H1 (cell line): ENCODE measurements around the gene N4BP3. TPM values are rescaled to one million over a fixed set of nuclear protein-coding genes. Genes with fewer than 3 reads are reported as not detected.

Source experiments
- EZH2 ChIP-seq: fragments of 200-600 bp; sonication (generic); IDR thresholded peaks from 2 replicates; pipeline ENCODE4 v1.7.1; 2012; ENCODE audit warnings: low read depth, mild to moderate bottlenecking, moderate library complexity, low read length, inconsistent platforms; ENCODE audit not compliant: severe bottlenecking
- POLR2AphosphoS5 ChIP-seq: IDR thresholded peaks from 2 replicates; pipeline ENCODE4 v1.6.1; 2011; ENCODE audit warnings: low read depth, low read length
- polyA plus RNA-seq, 7 experiments: library from polyadenylated mRNA; depleted of rRNA in 3 of 7; stranded (reverse) in 5 of 7; unstranded in 2 of 7; fragments of >200 nt in 5 of 7; fragments of 200-250 nt in 2 of 7; gene quantifications; 1 replicate in 5 of 7; 2 replicates in 1 of 7; 4 replicates in 1 of 7; pipeline versions ENCODE4 v1.2.1 to v1.2.3, GENCODE V29; 2011 to 2013; ENCODE audit warnings: missing spikeins in 2 of 7, mixed read lengths in 2 of 7
- total RNA-seq: library from RNA; stranded (reverse); fragmentation: NEBNext Ultra II Directional; extraction: Animal tissue kit (Norgen Biotek cat#: 25700); gene quantifications from 2 replicates; pipeline ENCODE4 v1.2.1, GENCODE V29; 2021
- TF ChIP-seq, protein P1 (sequence below): IDR thresholded peaks from 2 replicates; pipeline ENCODE4 v1.6.1; 2011; ENCODE audit warnings: low read depth, mild to moderate bottlenecking, low read length; ENCODE audit not compliant: insufficient read depth

The N4BP3 gene
- total and polyA plus RNA-seq, 2 of the 8 experiments (the other 6 are each of a cell fraction or from before 2014, with no cell fraction given), result 13.1 to 39.2 TPM

DNA sequence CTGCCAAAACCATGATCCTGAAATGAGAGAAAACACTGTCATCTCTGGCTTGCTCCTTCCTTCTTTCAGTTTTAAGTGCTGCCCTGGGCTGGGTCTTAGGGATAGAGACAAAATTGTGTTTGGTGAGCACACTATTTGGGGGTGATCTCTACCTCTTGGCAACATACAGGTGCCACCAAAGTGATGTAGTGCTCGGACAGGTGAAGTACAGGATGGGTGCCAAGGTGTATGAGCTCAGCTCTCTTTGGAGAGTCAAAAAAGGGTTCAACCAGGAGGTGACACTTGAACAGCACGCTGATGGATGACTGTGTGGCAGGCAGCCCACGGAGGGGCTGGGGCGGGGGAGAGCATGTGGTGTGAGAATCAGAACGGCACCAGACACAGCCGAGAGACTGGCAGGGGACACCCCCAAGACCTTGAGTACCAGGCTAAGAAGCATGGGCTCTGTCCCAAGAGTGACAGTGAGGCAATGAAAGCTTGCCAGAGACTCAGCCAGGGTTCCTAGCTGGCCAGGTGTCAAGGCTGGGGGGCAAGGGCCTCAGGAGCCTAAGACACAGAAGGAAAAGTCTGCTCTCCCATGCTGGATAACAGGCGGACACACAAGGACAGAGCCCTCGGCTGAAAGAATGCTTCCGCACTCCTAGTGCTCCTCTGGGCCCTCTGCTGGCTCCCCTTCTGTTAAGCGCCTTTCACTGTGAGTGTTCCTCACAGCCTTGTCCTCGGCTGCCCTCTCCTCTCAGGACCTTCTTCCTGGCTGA lies 37.8 kb downstream of the N4BP3 start (continued):
- TF ChIP-seq, protein P1, sequence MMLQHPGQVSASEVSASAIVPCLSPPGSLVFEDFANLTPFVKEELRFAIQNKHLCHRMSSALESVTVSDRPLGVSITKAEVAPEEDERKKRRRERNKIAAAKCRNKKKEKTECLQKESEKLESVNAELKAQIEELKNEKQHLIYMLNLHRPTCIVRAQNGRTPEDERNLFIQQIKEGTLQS, result no peak
- no peak for TF ChIP-seq EZH2
- TF ChIP-seq POLR2AphosphoS5, result peak; percentile 54
